Mesothelial cell of epicardium (in vitro differentiated cells): ENCODE results near the gene LHFPL6. TPM values are rescaled to one million over a fixed set of nuclear protein-coding genes. Genes with fewer than 3 reads are reported as not detected.

Source experiments
- DNase-seq, 2 experiments: peaks; one replicate each; pipeline ENCODE4 v3.0.0; 2021; ENCODE audit warnings: low spot score in 2 of 2; ENCODE audit not compliant: unreplicated experiment in 2 of 2
- H3K27ac Mint-ChIP-seq: 2 replicates; pipeline ENCODE4 v1.8.0; 2021; ENCODE audit warnings: mixed read lengths
- H3K27me3 Mint-ChIP-seq: 2 replicates; pipeline ENCODE4 v1.8.0; 2021; ENCODE audit warnings: low read depth, mixed read lengths
- H3K36me3 Mint-ChIP-seq: 2 replicates; pipeline ENCODE4 v1.8.0; 2021; ENCODE audit warnings: mixed read lengths
- H3K4me1 Mint-ChIP-seq: 2 replicates; pipeline ENCODE4 v1.8.0; 2021; ENCODE audit warnings: mixed read lengths
- H3K4me3 Mint-ChIP-seq: 2 replicates; pipeline ENCODE4 v1.8.0; 2021; ENCODE audit warnings: mild to moderate bottlenecking, moderate library complexity, mixed read lengths
- H3K9me3 Mint-ChIP-seq: 2 replicates; pipeline ENCODE4 v1.8.0; 2021; ENCODE audit warnings: mixed read lengths
- total RNA-seq: library from RNA; stranded (reverse); gene quantifications from 3 replicates; pipeline ENCODE4 v1.2.1, GENCODE V29; 2021
- TF ChIP-seq, protein P1 (sequence below): fragments of 200-600 bp; sonication (generic); IDR thresholded peaks from one replicate; pipeline ENCODE4 v1.5.0; 2021; ENCODE audit warnings: antibody characterized with exemption; ENCODE audit not compliant: unreplicated experiment

Gene LHFPL6
- total RNA-seq, 1 donor from 2014 or later: 18.2 TPM

GRCh38 chr13:39596176-39596575 is 6.8 kb downstream of the LHFPL6 start:
- Mint-ChIP-seq H3K36me3 (peaks cover 9% of the 10 kb centered on the region), H3K27ac (no peak overlapping the region), H3K27me3 (no peaks in the 10 kb centered on the region), H3K4me1 (peaks cover 37% of the 10 kb centered on the region), H3K9me3 (peaks cover 4% of the 10 kb centered on the region), H3K4me3 (no peak overlapping the region)
- TF ChIP-seq, protein P1, sequence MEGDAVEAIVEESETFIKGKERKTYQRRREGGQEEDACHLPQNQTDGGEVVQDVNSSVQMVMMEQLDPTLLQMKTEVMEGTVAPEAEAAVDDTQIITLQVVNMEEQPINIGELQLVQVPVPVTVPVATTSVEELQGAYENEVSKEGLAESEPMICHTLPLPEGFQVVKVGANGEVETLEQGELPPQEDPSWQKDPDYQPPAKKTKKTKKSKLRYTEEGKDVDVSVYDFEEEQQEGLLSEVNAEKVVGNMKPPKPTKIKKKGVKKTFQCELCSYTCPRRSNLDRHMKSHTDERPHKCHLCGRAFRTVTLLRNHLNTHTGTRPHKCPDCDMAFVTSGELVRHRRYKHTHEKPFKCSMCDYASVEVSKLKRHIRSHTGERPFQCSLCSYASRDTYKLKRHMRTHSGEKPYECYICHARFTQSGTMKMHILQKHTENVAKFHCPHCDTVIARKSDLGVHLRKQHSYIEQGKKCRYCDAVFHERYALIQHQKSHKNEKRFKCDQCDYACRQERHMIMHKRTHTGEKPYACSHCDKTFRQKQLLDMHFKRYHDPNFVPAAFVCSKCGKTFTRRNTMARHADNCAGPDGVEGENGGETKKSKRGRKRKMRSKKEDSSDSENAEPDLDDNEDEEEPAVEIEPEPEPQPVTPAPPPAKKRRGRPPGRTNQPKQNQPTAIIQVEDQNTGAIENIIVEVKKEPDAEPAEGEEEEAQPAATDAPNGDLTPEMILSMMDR: no peak
- no peak for DNase-seq

DNA sequence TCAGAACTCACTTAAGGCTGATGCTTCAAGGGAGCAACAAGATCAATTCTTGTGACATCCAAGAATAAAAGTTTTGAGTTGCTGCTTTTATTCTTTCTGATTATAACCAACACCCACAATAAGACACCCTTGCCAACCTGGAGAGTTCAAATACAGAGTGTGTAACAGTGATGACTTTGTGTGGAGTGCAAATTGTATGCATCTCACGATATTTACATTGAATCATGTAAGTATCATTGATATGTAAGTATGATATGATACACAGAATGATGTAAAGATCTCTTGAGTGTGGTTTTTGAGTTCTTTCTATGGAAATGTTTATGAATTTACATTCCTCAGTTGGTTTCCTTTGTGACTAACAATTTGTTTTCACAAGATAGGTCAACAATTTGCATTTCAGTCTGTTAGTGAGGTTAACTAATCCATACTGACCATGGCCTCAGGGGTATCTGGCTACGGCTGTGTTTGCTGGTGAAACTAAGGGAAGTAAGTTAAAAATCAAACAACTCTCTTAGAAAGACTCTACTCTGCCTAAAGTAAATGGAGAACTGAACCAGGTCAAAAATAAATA is 12.4 kb downstream of the LHFPL6 start:
- no peaks in the 10 kb centered on the region for H3K4me1 Mint-ChIP-seq
- no peaks in the 10 kb centered on the region for H3K27me3 Mint-ChIP-seq
- no peak for DNase-seq
- H3K27ac Mint-ChIP-seq: no peak overlapping the region
- peaks cover 9% of the 10 kb centered on the region for H3K36me3 Mint-ChIP-seq
- TF ChIP-seq, protein P1: no peak
- peaks cover 3% of the 10 kb centered on the region for H3K9me3 Mint-ChIP-seq
- H3K4me3 Mint-ChIP-seq: no peak overlapping the region

- no peaks in the 10 kb centered on the region for H3K36me3 Mint-ChIP-seq
- H3K4me3 Mint-ChIP-seq: no peak overlapping the region
- TF ChIP-seq, protein P1: no peak
- no peaks in the 10 kb centered on the region for H3K9me3 Mint-ChIP-seq
- H3K4me1 Mint-ChIP-seq: no peaks in the 10 kb centered on the region
- DNase-seq: no peak
- H3K27ac Mint-ChIP-seq: no peak overlapping the region
- H3K27me3 Mint-ChIP-seq: no peaks in the 10 kb centered on the region
These were observed 14.6 kb downstream of the LHFPL6 start for GRCh38 chr13:39588384-39588783.

GRCh38 chr13:39587939-39588338 is 15.1 kb downstream of the LHFPL6 start:
- no peaks in the 10 kb centered on the region for H3K36me3 Mint-ChIP-seq
- H3K9me3 Mint-ChIP-seq: no peaks in the 10 kb centered on the region
- no peak overlapping the region for H3K4me3 Mint-ChIP-seq
- H3K27me3 Mint-ChIP-seq: no peaks in the 10 kb centered on the region
- TF ChIP-seq, protein P1: no peak
- no peak overlapping the region for H3K27ac Mint-ChIP-seq
- DNase-seq: no peak
- no peaks in the 10 kb centered on the region for H3K4me1 Mint-ChIP-seq

DNA sequence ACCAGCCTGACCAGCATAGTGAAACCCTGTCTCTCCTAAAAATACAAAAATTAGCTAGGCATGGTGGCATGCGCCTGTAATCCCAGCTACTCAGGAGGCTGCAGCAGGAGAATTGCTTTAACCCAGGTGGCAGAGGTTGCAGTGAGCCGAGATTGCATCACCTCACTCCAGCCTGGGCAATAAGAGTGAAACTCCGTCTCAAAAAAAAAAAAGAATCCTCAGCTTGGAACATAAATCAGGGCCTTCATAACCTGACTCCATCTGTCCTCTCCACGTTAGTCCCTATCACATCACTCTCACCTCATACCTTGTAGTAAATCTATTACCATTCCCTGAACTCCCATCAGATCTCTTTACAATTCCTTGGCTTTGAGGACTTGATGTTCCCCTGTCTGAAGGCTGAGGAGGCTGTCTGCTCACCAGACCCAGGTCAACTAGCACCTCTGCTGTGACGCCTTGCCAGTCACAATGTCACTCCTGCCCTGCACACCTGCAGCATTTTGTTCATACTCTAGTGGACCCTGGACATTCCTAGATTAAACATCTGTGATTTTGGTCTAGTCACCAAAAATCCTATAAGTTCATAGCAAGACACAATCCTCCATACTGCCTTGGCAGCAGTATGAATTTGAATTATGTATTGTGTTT is 15.9 kb downstream of the LHFPL6 start:
- Mint-ChIP-seq H3K9me3 (no peaks in the 10 kb centered on the region), H3K27ac (no peak overlapping the region), H3K4me3 (no peak overlapping the region), H3K36me3 (no peaks in the 10 kb centered on the region), H3K27me3 (peaks cover 3% of the 10 kb centered on the region), H3K4me1 (no peaks in the 10 kb centered on the region)
- no peak for DNase-seq
- TF ChIP-seq, protein P1: no peak
